Gastrocnemius medialis (tissue), 4 donors: Measurements from ENCODE around the gene TTLL6.
"Not testable (repeated sequence)": the region's sequence is repeated elsewhere in the genome, so short reads cannot be mapped to it uniquely, and the experiment has no call there.

Source experiments
- POLR2A ChIP-seq, 2 donors: fragments of 450-650 bp; IDR thresholded peaks; one replicate each; pipeline ENCODE4 v1.6.1; 2017; ENCODE audit warnings: antibody characterized with exemption in 2 of 2, mild to moderate bottlenecking in 2 of 2, moderate library complexity in 2 of 2
- TF ChIP-seq, protein P1 (sequence below), 5 experiments: fragments of 450-650 bp in 3 of 5; fragments of 200-600 bp in 2 of 5; sonication (generic) in 2 of 5; IDR thresholded peaks in 4 of 5; conservative IDR thresholded peaks in 1 of 5; 1 replicate in 4 of 5; 2 replicates in 1 of 5; pipeline ENCODE4 v1.5.1; 2016 to 2019; ENCODE audit warnings: antibody characterized with exemption in 5 of 5, mild to moderate bottlenecking in 3 of 5, moderate library complexity in 3 of 5

- TF ChIP-seq, protein P1, sequence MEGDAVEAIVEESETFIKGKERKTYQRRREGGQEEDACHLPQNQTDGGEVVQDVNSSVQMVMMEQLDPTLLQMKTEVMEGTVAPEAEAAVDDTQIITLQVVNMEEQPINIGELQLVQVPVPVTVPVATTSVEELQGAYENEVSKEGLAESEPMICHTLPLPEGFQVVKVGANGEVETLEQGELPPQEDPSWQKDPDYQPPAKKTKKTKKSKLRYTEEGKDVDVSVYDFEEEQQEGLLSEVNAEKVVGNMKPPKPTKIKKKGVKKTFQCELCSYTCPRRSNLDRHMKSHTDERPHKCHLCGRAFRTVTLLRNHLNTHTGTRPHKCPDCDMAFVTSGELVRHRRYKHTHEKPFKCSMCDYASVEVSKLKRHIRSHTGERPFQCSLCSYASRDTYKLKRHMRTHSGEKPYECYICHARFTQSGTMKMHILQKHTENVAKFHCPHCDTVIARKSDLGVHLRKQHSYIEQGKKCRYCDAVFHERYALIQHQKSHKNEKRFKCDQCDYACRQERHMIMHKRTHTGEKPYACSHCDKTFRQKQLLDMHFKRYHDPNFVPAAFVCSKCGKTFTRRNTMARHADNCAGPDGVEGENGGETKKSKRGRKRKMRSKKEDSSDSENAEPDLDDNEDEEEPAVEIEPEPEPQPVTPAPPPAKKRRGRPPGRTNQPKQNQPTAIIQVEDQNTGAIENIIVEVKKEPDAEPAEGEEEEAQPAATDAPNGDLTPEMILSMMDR (IDR thresholded peaks at IDR 0.05 in 4 of 5, conservative IDR thresholded peaks at IDR 0.05 in 1 of 5): not testable (repeated sequence)
- not testable (repeated sequence) for TF ChIP-seq POLR2A (IDR thresholded peaks at IDR 0.05)
Observed at GRCh38 chr17:48796163-48796522, 20.9 kb downstream of the TTLL6 start.
